RWPE2 (cell line): ENCODE data around the gene LRP8.

Experiments
- ATAC-seq: fragments of 200-7000 bp; cut with Tn5 transposase; 3 replicates; pipeline ENCODE4 v1.9.1; 2021; ENCODE audit warnings: low read depth
- DNase-seq: peaks from one replicate; pipeline ENCODE4 v3.0.0-alpha.2; 2020; ENCODE audit warnings: low spot score
- H3K27ac ChIP-seq: fragments of 450-650 bp; 2 replicates; pipeline ENCODE4 v1.5.1; 2017; ENCODE audit warnings: mild to moderate bottlenecking; ENCODE audit not compliant: poor library complexity, severe bottlenecking
- H3K27me3 ChIP-seq: fragments of 250-450 bp; sonication (Bioruptor Pico); 2 replicates; pipeline ENCODE4 v1.5.1; 2021; ENCODE audit warnings: mild to moderate bottlenecking, moderate library complexity; ENCODE audit not compliant: insufficient read depth, poor library complexity, severe bottlenecking
- H3K36me3 ChIP-seq: fragments of 250-450 bp; sonication (Bioruptor Pico); 2 replicates; pipeline ENCODE4 v1.5.1; 2020; ENCODE audit warnings: low read depth, mild to moderate bottlenecking, moderate library complexity
- H3K4me1 ChIP-seq: fragments of 250-450 bp; sonication (Bioruptor Pico); 2 replicates; pipeline ENCODE4 v1.5.1; 2021; ENCODE audit warnings: mild to moderate bottlenecking, moderate library complexity; ENCODE audit not compliant: insufficient read depth, poor library complexity, severe bottlenecking
- H3K4me3 ChIP-seq: fragments of 250-450 bp; sonication (Bioruptor Pico); 2 replicates; pipeline ENCODE4 v1.5.1; 2021; ENCODE audit warnings: mild to moderate bottlenecking, moderate library complexity; ENCODE audit not compliant: severe bottlenecking
- H3K9me3 ChIP-seq: fragments of 250-450 bp; sonication (Bioruptor Pico); 2 replicates; pipeline ENCODE4 v1.5.1; 2021; ENCODE audit warnings: mild to moderate bottlenecking, moderate library complexity; ENCODE audit not compliant: severe bottlenecking
- TF ChIP-seq, protein P1 (sequence below): fragments of 450-650 bp; IDR thresholded peaks from one replicate; pipeline ENCODE4 v1.5.1; 2017; ENCODE audit warnings: mild to moderate bottlenecking, moderate library complexity; ENCODE audit not compliant: poor library complexity, severe bottlenecking

LRP8 gene

GRCh38 chr1:53361541-53361961 lies 33.7 kb upstream of the LRP8 start:
- Histone ChIP-seq H3K27me3 (no peaks in the 10 kb centered on the region), H3K27ac (no peak overlapping the region), H3K4me1 (no peaks in the 10 kb centered on the region), H3K36me3 (no peaks in the 10 kb centered on the region), H3K9me3 (peaks cover 2% of the 10 kb centered on the region), H3K4me3 (no peak overlapping the region)
- ATAC-seq = no peak
- TF ChIP-seq, protein P1, sequence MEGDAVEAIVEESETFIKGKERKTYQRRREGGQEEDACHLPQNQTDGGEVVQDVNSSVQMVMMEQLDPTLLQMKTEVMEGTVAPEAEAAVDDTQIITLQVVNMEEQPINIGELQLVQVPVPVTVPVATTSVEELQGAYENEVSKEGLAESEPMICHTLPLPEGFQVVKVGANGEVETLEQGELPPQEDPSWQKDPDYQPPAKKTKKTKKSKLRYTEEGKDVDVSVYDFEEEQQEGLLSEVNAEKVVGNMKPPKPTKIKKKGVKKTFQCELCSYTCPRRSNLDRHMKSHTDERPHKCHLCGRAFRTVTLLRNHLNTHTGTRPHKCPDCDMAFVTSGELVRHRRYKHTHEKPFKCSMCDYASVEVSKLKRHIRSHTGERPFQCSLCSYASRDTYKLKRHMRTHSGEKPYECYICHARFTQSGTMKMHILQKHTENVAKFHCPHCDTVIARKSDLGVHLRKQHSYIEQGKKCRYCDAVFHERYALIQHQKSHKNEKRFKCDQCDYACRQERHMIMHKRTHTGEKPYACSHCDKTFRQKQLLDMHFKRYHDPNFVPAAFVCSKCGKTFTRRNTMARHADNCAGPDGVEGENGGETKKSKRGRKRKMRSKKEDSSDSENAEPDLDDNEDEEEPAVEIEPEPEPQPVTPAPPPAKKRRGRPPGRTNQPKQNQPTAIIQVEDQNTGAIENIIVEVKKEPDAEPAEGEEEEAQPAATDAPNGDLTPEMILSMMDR = no peak
- peak; percentile 30 for DNase-seq

GRCh38 chr1:53359934-53360276 lies 32.0 kb upstream of the LRP8 start:
- no peaks in the 10 kb centered on the region for H3K4me1 ChIP-seq
- DNase-seq = no peak
- H3K9me3 ChIP-seq = peaks cover 2% of the 10 kb centered on the region
- H3K27ac ChIP-seq = no peak overlapping the region
- no peak for ATAC-seq
- TF ChIP-seq, protein P1 = no peak
- H3K4me3 ChIP-seq = no peak overlapping the region
- H3K27me3 ChIP-seq = no peaks in the 10 kb centered on the region
- no peaks in the 10 kb centered on the region for H3K36me3 ChIP-seq

DNA sequence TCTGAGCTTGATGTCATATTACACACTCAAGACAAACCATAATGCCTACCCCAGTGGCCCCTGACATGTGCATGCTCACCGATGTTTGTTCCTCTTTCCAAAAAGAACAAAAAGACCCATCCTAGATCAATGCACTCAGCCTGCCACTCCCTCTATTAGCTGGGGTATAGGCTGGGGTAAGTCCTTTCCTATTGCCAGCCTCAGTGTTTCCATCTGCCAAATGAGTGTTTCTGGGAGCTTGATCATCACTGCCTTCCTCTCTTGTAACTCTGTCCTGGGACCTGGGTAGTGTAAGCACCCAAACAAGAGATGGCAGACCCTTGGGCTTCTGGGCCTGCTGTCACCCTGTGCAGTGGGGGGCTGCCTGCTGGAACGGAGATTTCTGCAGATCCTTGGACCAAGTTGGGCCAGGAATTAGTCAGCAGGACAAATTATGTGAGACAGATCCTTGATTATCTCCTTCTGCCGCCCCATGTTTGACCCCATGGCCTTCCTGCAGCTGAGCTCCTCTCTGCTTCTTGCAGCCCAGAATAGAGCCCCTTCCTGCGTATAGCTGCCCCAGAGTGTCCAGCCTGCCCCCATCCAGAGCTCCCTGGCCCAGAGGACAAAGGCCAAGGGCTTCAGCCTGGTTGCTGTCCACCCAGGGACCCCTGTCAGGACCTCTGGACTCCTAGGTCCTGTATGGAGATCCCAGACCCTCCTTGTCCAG lies 31.5 kb upstream of the LRP8 start:
- DNase-seq = peak; percentile 18
- H3K9me3 ChIP-seq = peaks cover 2% of the 10 kb centered on the region
- no peaks in the 10 kb centered on the region for H3K4me1 ChIP-seq

DNA sequence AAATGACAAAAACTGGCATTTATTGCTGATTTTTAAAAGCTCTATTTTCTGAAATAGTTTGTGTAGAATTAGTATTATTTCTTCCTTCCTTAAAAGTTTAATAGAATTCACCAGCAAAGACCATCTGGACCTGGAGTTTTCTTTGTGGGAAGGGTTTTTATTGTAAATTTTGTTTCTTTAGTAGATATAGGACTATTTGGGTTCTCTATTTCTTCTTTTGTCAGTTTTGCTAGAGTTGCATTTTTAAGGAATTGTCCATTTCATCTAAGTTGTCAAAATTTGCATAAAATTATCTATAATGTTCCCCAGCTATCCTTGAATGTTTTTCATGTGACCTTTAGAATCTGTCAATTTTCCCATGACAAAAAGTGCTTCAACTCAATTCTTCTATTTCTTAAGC lies 28.8 kb upstream of the LRP8 start:
- H3K9me3 ChIP-seq = peaks cover 2% of the 10 kb centered on the region
- no peak overlapping the region for H3K4me3 ChIP-seq
- no peak overlapping the region for H3K27ac ChIP-seq
- no peaks in the 10 kb centered on the region for H3K36me3 ChIP-seq
- no peaks in the 10 kb centered on the region for H3K4me1 ChIP-seq
- DNase-seq = no peak
- TF ChIP-seq, protein P1 = no peak
- no peak for ATAC-seq
- H3K27me3 ChIP-seq = no peaks in the 10 kb centered on the region

More for the DNA sequence above, 31.5 kb upstream of the LRP8 start:
- no peak for ATAC-seq
- no peaks in the 10 kb centered on the region for H3K36me3 ChIP-seq
- no peak overlapping the region for H3K27ac ChIP-seq
- TF ChIP-seq, protein P1 = no peak
- H3K27me3 ChIP-seq = no peaks in the 10 kb centered on the region
- no peak overlapping the region for H3K4me3 ChIP-seq

DNA sequence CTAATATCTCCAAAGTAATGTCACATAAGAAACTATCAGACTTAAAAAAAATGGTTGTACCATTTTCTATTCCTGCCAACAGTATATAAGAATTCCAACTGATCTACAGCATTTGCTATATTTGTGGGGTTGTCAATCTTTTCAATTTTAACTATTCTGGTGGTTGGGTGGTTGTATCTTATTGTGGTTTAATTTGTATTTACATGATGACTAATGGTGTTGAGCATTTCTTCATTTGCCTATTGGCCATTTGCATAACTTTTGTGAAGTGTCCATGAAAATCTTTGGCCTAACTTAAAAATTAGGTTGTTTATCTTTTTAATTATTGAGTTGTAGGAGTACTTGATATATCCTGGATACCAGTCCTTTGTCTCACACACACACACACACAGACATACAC lies 26.2 kb upstream of the LRP8 start:
- TF ChIP-seq, protein P1 = no peak
- Histone ChIP-seq H3K4me3 (no peak overlapping the region), H3K4me1 (no peaks in the 10 kb centered on the region), H3K36me3 (no peaks in the 10 kb centered on the region), H3K27ac (no peak overlapping the region), H3K27me3 (no peaks in the 10 kb centered on the region), H3K9me3 (peaks cover 2% of the 10 kb centered on the region)
- ATAC-seq (no peak), DNase-seq (no peak)
